DOHH2 (cell line): Measurements from ENCODE around the gene POSTN.

Experiments used
- H3F3A ChIP-seq: fragments of 200-600 bp; sonication (generic), shearing (Covaris generic); 2 replicates; pipeline ENCODE4 v1.6.0; 2016; ENCODE audit warnings: antibody characterized with exemption, mild to moderate bottlenecking; ENCODE audit not compliant: control insufficient read depth, insufficient read depth
- H3K27ac ChIP-seq: fragments of 200-600 bp; sonication (generic); 2 replicates; pipeline ENCODE4 v1.5.1; 2014; ENCODE audit warnings: low read depth, mild to moderate bottlenecking, low read length, moderate library complexity
- H3K27me3 ChIP-seq: fragments of 200-600 bp; sonication (generic); 2 replicates; pipeline ENCODE4 v1.6.1; 2014; ENCODE audit warnings: mild to moderate bottlenecking, low read length, mixed read lengths; ENCODE audit not compliant: control insufficient read depth
- H3K36me3 ChIP-seq: fragments of 200-600 bp; sonication (generic); 2 replicates; pipeline ENCODE4 v1.6.1; 2014; ENCODE audit warnings: mild to moderate bottlenecking, low read length, moderate library complexity, mixed read lengths; ENCODE audit not compliant: control insufficient read depth
- H3K4me1 ChIP-seq: fragments of 200-600 bp; sonication (generic); 2 replicates; pipeline ENCODE4 v1.6.1; 2014; ENCODE audit warnings: mild to moderate bottlenecking, low read length, mixed read lengths; ENCODE audit not compliant: control insufficient read depth
- H3K4me2 ChIP-seq: fragments of 200-600 bp; sonication (generic); 2 replicates; pipeline ENCODE4 v1.6.0; 2014; ENCODE audit warnings: mild to moderate bottlenecking, low read length, moderate library complexity
- H3K4me3 ChIP-seq: fragments of 200-600 bp; sonication (generic); 2 replicates; pipeline ENCODE4 v1.5.1; 2014; ENCODE audit warnings: mild to moderate bottlenecking, low read length, mixed read lengths
- H3K79me2 ChIP-seq: fragments of 200-600 bp; sonication (generic); 2 replicates; pipeline ENCODE4 v1.6.1; 2014; ENCODE audit warnings: mild to moderate bottlenecking, low read length, mixed read lengths; ENCODE audit not compliant: control insufficient read depth
- H3K9me2 ChIP-seq: fragments of 200-600 bp; sonication (generic); replicated peaks from 2 replicates; pipeline ENCODE4 v1.6.1; 2014; ENCODE audit warnings: mild to moderate bottlenecking, low read length, mixed read lengths; ENCODE audit not compliant: control insufficient read depth
- H3K9me3 ChIP-seq: fragments of 200-600 bp; sonication (generic); 2 replicates; pipeline ENCODE4 v1.6.1; 2014; ENCODE audit warnings: antibody characterized with exemption, low read length, mixed read lengths; ENCODE audit not compliant: control insufficient read depth, insufficient read depth
- H4K20me1 ChIP-seq: fragments of 200-600 bp; sonication (generic); 2 replicates; pipeline ENCODE4 v1.6.0; 2014; ENCODE audit warnings: low read depth, mild to moderate bottlenecking, antibody characterized with exemption, low read length, moderate library complexity; ENCODE audit not compliant: control insufficient read depth, insufficient read depth
- CTCF ChIP-seq: fragments of 200-600 bp; sonication (generic); IDR thresholded peaks from one replicate; pipeline ENCODE4 v1.5.1; 2014; ENCODE audit warnings: antibody characterized with exemption, mild to moderate bottlenecking, low read depth, low read length; ENCODE audit not compliant: poor library complexity, severe bottlenecking
- EZH2phosphoT487 ChIP-seq: fragments of 200-600 bp; sonication (generic); IDR thresholded peaks from 2 replicates; pipeline ENCODE4 v1.6.1; 2017; ENCODE audit warnings: borderline replicate concordance, mild to moderate bottlenecking, antibody characterized with exemption, low read length, moderate library complexity, mixed read lengths

POSTN gene, protein sequence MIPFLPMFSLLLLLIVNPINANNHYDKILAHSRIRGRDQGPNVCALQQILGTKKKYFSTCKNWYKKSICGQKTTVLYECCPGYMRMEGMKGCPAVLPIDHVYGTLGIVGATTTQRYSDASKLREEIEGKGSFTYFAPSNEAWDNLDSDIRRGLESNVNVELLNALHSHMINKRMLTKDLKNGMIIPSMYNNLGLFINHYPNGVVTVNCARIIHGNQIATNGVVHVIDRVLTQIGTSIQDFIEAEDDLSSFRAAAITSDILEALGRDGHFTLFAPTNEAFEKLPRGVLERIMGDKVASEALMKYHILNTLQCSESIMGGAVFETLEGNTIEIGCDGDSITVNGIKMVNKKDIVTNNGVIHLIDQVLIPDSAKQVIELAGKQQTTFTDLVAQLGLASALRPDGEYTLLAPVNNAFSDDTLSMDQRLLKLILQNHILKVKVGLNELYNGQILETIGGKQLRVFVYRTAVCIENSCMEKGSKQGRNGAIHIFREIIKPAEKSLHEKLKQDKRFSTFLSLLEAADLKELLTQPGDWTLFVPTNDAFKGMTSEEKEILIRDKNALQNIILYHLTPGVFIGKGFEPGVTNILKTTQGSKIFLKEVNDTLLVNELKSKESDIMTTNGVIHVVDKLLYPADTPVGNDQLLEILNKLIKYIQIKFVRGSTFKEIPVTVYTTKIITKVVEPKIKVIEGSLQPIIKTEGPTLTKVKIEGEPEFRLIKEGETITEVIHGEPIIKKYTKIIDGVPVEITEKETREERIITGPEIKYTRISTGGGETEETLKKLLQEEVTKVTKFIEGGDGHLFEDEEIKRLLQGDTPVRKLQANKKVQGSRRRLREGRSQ

GRCh38 chr13:37598597-37598996 lies at the start of gene POSTN:
POSTN (minus strand) TSS chr13:37598768; CDS start chr13:37598726, 42 bp downstream.
- Histone ChIP-seq H3K4me3 (no peak within 1 kb of the TSS), H3K9me2 (no peaks in the 10 kb centered on the region), H3K79me2 (no peaks in the 10 kb centered on the region), H3K4me1 (no peaks in the 10 kb centered on the region), H3K27ac (no peak within 1 kb of the TSS), H3K9me3 (no peaks in the 10 kb centered on the region), H4K20me1 (no peaks in the 10 kb centered on the region), H3K27me3 (no peaks in the 10 kb centered on the region), H3F3A (no peaks in the 10 kb centered on the region), H3K4me2 (no peak within 1 kb of the TSS), H3K36me3 (no peaks in the 10 kb centered on the region)
- TF ChIP-seq EZH2phosphoT487 (no peak), CTCF (no peak)

DNA sequence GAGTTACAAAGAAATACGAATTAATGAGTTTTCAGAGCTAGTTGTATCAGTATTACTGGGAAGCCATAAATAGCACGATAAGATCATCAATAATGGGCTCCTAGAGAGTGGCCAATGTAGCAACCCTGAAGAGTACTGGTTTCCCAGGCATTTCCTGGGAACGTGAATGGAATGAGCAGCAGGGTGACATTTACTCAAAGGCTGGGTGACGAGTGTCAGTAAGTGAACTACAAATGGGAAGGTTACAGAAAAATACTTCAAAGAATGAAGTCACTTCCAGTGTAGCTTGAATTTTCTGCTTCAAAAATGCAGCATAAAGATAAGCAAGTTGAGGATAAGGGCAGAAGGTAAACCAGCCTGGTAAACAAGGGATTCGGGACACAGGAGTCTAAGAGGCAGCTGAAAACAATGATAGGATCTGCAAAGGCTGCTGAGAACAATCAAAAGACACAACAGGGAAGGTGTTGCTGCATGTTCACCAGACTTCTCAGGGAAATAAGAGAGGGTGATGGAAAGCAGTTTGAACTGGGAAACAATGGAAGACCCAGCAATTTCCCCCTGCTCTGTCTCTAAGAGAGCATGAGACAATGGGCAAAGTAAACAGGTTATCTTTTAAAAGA lies 48.6 kb upstream of the POSTN start:
- H3K9me3 ChIP-seq = no peaks in the 10 kb centered on the region
- H3K79me2 ChIP-seq = no peaks in the 10 kb centered on the region
- H3K4me3 ChIP-seq = no peak overlapping the region
- H3F3A ChIP-seq = no peaks in the 10 kb centered on the region
- no peak overlapping the region for H3K27ac ChIP-seq
- H4K20me1 ChIP-seq = no peaks in the 10 kb centered on the region
- H3K9me2 ChIP-seq = no peaks in the 10 kb centered on the region
- H3K4me2 ChIP-seq = no peak overlapping the region
- TF ChIP-seq EZH2phosphoT487 (no peak), CTCF (no peak)
- H3K4me1 ChIP-seq = no peaks in the 10 kb centered on the region
- no peaks in the 10 kb centered on the region for H3K36me3 ChIP-seq
- no peaks in the 10 kb centered on the region for H3K27me3 ChIP-seq

DNA sequence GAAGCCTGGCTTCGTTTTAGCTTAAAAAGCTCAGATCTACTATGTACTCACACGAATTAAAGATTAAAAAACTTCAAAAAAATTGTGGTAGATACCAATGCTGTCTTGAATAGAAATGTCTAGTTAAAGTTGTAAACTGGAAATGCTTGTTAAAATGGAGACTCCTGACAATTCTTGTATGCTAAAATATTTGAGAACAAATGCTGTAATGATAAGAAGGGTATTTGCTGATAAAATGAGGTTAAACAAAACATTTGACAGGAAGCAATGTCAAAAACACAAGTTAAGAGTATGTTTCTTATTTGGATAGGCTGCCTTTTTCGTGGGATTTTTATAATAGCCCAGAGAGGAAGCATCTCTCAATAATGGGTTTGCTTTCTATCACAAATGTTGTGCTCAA lies 48.0 kb upstream of the POSTN start:
- TF ChIP-seq CTCF (no peak), EZH2phosphoT487 (no peak)
- H3K4me2 ChIP-seq = no peak overlapping the region
- H4K20me1 ChIP-seq = no peaks in the 10 kb centered on the region
- H3K27me3 ChIP-seq = no peaks in the 10 kb centered on the region
- no peaks in the 10 kb centered on the region for H3F3A ChIP-seq
- H3K27ac ChIP-seq = no peak overlapping the region
- H3K9me2 ChIP-seq = no peaks in the 10 kb centered on the region
- no peaks in the 10 kb centered on the region for H3K9me3 ChIP-seq
- H3K4me3 ChIP-seq = no peak overlapping the region
- no peaks in the 10 kb centered on the region for H3K79me2 ChIP-seq
- H3K4me1 ChIP-seq = no peaks in the 10 kb centered on the region
- no peaks in the 10 kb centered on the region for H3K36me3 ChIP-seq
